Suppressor macrophage (primary cell): ENCODE results near the gene SYNPO2.
A peak's percentile ranks its signal among the peaks of the same experiment; 100 is the strongest.
"Not testable (repeated sequence)": the region's sequence is repeated elsewhere in the genome, so short reads cannot be mapped to it uniquely, and the experiment has no call there.

Experiments
- DNase-seq, 4 experiments: peaks; one replicate each; pipeline ENCODE4 v3.0.0-alpha.2; 2020 to 2022

Gene SYNPO2

GRCh38 chr4:118977100-118977499 lies 88.4 kb downstream of the SYNPO2 start:
- DNase-seq: not testable (repeated sequence)

GRCh38 chr4:118979712-118980111 lies 91.1 kb downstream of the SYNPO2 start:
- no peak for DNase-seq

GRCh38 chr4:118981171-118981838 lies 92.7 kb downstream of the SYNPO2 start:
- no peak for DNase-seq

GRCh38 chr4:118981839-118982381 lies 93.3 kb downstream of the SYNPO2 start:
- peak; percentile 82 to 91 (median 86) for DNase-seq

- DNase-seq: no peak
These were observed 94.6 kb downstream of the SYNPO2 start for GRCh38 chr4:118983293-118983692.

GRCh38 chr4:118983831-118984230 lies 95.2 kb downstream of the SYNPO2 start:
- peak in 2 of 4 experiments; percentile 29 to 46 for DNase-seq

GRCh38 chr4:118985170-118986000 lies 96.7 kb downstream of the SYNPO2 start:
- no peak for DNase-seq

GRCh38 chr4:118987959-118988634 lies 99.4 kb downstream of the SYNPO2 start:
- DNase-seq: no peak

- no peak for DNase-seq
These were observed 100.0 kb downstream of the SYNPO2 start for GRCh38 chr4:118988635-118988972.

GRCh38 chr4:118989098-118990080 lies 100.7 kb downstream of the SYNPO2 start:
- DNase-seq: no peak

- peak in 3 of 4 experiments; percentile 35 to 61 (median 40) for DNase-seq
These were observed 103.0 kb downstream of the SYNPO2 start for GRCh38 chr4:118991686-118992085.

GRCh38 chr4:118992149-118992548 lies 103.5 kb downstream of the SYNPO2 start:
- DNase-seq: no peak

GRCh38 chr4:118993333-118993732 lies 104.7 kb downstream of the SYNPO2 start:
- no peak for DNase-seq

- no peak for DNase-seq
These were observed 105.4 kb downstream of the SYNPO2 start for GRCh38 chr4:118994030-118994429.

- no peak for DNase-seq
These were observed 107.2 kb downstream of the SYNPO2 start for GRCh38 chr4:118995693-118996391.

- no peak for DNase-seq
These were observed 108.9 kb downstream of the SYNPO2 start for GRCh38 chr4:118997601-118998000.

- DNase-seq: no peak
These were observed 111.3 kb downstream of the SYNPO2 start for GRCh38 chr4:118999919-119000318.

- no peak for DNase-seq
These were observed 111.7 kb downstream of the SYNPO2 start for GRCh38 chr4:119000400-119000799.

GRCh38 chr4:119002476-119002875 lies 113.8 kb downstream of the SYNPO2 start:
- peak in 2 of 4 experiments; percentile 9 to 26 for DNase-seq

GRCh38 chr4:119003001-119003400 lies 114.3 kb downstream of the SYNPO2 start:
- peak; percentile 42 to 68 (median 62) for DNase-seq

GRCh38 chr4:119005928-119006460 lies 117.3 kb downstream of the SYNPO2 start:
- DNase-seq: no peak
